SK-N-SH treated with all-trans-retinoic acid at 6 μM for 48 hours (cell line): ENCODE measurements around the gene POU6F2.

Experiments used
- ATAC-seq: fragments of 200-7000 bp; cut with Tn5 transposase; 3 replicates; pipeline ENCODE4 v1.9.1; 2020; ENCODE audit warnings: mild to moderate bottlenecking, moderate library complexity
- ARNTL ChIP-seq: fragments of 450-650 bp; formaldehyde crosslinking; IDR thresholded peaks from 2 replicates; pipeline ENCODE4 v1.5.0; 2020; ENCODE audit warnings: low read depth, mild to moderate bottlenecking, moderate library complexity, borderline replicate concordance
- BACH2 ChIP-seq: fragments of 250-450 bp; sonication (Bioruptor Pico); IDR thresholded peaks from 2 replicates; pipeline ENCODE4 v1.9.0; 2021; ENCODE audit warnings: mild to moderate bottlenecking, borderline replicate concordance
- CREB5 ChIP-seq: fragments of 250-450 bp; sonication (Bioruptor Pico); IDR thresholded peaks from 2 replicates; pipeline ENCODE4 v1.5.1; 2020; ENCODE audit warnings: low read depth, mild to moderate bottlenecking, moderate library complexity
- CSDC2 ChIP-seq: fragments of 250-450 bp; sonication (Bioruptor Pico); IDR thresholded peaks from 2 replicates; pipeline ENCODE4 v1.5.0; 2020; ENCODE audit warnings: mild to moderate bottlenecking, moderate library complexity
- ESRRG ChIP-seq: fragments of 250-450 bp; sonication (Bioruptor Pico); IDR thresholded peaks from 2 replicates; pipeline ENCODE4 v1.6.1; 2021; ENCODE audit warnings: mild to moderate bottlenecking
- GLIS3 ChIP-seq: fragments of 250-450 bp; sonication (Bioruptor Pico); IDR thresholded peaks from 2 replicates; pipeline ENCODE4 v1.5.0; 2020; ENCODE audit warnings: mild to moderate bottlenecking, moderate library complexity
- ISL1 ChIP-seq: fragments of 250-450 bp; sonication (Bioruptor Pico); IDR thresholded peaks from 2 replicates; pipeline ENCODE4 v2.1.2; 2022; ENCODE audit warnings: mild to moderate bottlenecking, moderate library complexity
- OSR1 ChIP-seq: fragments of 250-450 bp; sonication (Bioruptor Pico); IDR thresholded peaks from 2 replicates; pipeline ENCODE4 v1.8.0; 2022; ENCODE audit warnings: moderate library complexity, mild to moderate bottlenecking, inconsistent platforms
- PATZ1 ChIP-seq: fragments of 250-450 bp; sonication (Bioruptor Pico); IDR thresholded peaks from 2 replicates; pipeline ENCODE4 v1.8.0; 2020; ENCODE audit warnings: mild to moderate bottlenecking, moderate library complexity, borderline replicate concordance
- POU6F1 ChIP-seq: fragments of 250-450 bp; sonication (Bioruptor Pico); IDR thresholded peaks from 2 replicates; pipeline ENCODE4 v1.8.0; 2021; ENCODE audit warnings: low read depth, mild to moderate bottlenecking, moderate library complexity, borderline replicate concordance
- PPARA ChIP-seq: fragments of 250-450 bp; sonication (Bioruptor Pico); IDR thresholded peaks from 2 replicates; pipeline ENCODE4 v1.5.0; 2020; ENCODE audit warnings: mild to moderate bottlenecking, borderline replicate concordance
- RARB ChIP-seq: fragments of 250-450 bp; sonication (Bioruptor Pico); IDR thresholded peaks from 2 replicates; pipeline ENCODE4 v1.8.0; 2021; ENCODE audit warnings: mild to moderate bottlenecking, moderate library complexity
- SNAI2 ChIP-seq: fragments of 250-450 bp; sonication (Bioruptor Pico); IDR thresholded peaks from 2 replicates; pipeline ENCODE4 v1.5.0; 2020; ENCODE audit warnings: mild to moderate bottlenecking, moderate library complexity
- TCF4 ChIP-seq: fragments of 250-450 bp; sonication (Bioruptor Pico); IDR thresholded peaks from 2 replicates; pipeline ENCODE4 v1.8.0; 2021; ENCODE audit warnings: mild to moderate bottlenecking, moderate library complexity, borderline replicate concordance
- TOX ChIP-seq: fragments of 250-450 bp; sonication (Bioruptor Pico); IDR thresholded peaks from 2 replicates; pipeline ENCODE4 v1.8.0; 2021; ENCODE audit warnings: mild to moderate bottlenecking, moderate library complexity, borderline replicate concordance
- TSHZ2 ChIP-seq: fragments of 250-450 bp; sonication (Bioruptor Pico); IDR thresholded peaks from 2 replicates; pipeline ENCODE4 v1.5.0; 2020; ENCODE audit warnings: mild to moderate bottlenecking, moderate library complexity
- ZC3H10 ChIP-seq: fragments of 250-450 bp; sonication (Bioruptor Pico); IDR thresholded peaks from 2 replicates; pipeline ENCODE4 v1.5.1; 2021; ENCODE audit warnings: mild to moderate bottlenecking, moderate library complexity
- ZFP3 ChIP-seq: fragments of 250-450 bp; sonication (Bioruptor Pico); IDR thresholded peaks from 2 replicates; pipeline ENCODE4 v1.5.0; 2020; ENCODE audit warnings: mild to moderate bottlenecking, moderate library complexity
- ZNF565 ChIP-seq: fragments of 450-650 bp; formaldehyde crosslinking; conservative IDR thresholded peaks from 2 replicates; pipeline ENCODE4 v1.5.0; 2020; ENCODE audit warnings: low read depth, mild to moderate bottlenecking, moderate library complexity
- ZNF70 ChIP-seq: fragments of 450-650 bp; formaldehyde crosslinking; IDR thresholded peaks from 2 replicates; pipeline ENCODE4 v1.5.0; 2020; ENCODE audit warnings: mild to moderate bottlenecking, moderate library complexity
- ZNF8 ChIP-seq: fragments of 450-650 bp; formaldehyde crosslinking; IDR thresholded peaks from 2 replicates; pipeline ENCODE4 v1.5.0; 2020; ENCODE audit warnings: mild to moderate bottlenecking, moderate library complexity
- TF ChIP-seq, protein P1 (sequence below): fragments of 250-450 bp; sonication (Bioruptor Pico); IDR thresholded peaks from 2 replicates; pipeline ENCODE4 v1.5.1; 2021; ENCODE audit warnings: mild to moderate bottlenecking, moderate library complexity

POU6F2 gene

DNA sequence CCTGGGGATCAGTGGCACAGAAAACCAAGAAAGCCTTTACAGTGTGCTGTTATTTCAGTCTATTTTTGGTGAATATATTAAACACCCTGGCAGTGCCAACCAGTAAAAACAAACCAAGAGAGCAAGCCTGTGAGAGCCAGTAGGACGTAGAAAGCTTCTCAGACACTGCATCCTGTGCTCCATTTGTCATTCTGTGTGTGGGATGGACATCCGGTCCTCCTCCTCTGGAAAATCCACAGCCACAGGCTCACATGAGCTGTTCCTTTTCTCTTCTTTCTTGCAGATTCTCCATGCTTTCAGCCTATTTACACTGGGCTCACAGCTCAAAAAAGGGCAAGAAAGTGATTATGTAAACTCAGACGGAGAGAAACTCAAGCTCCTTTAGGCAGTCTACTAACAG, 468.8 kb downstream of the POU6F2 start (continued):
- no peak for TF ChIP-seq CREB5
- no peak for TF ChIP-seq OSR1 (CRISPR knock-in tag)
- TF ChIP-seq ZFP3, result no peak
- no peak for TF ChIP-seq ZNF8 (CRISPR knock-in tag)
- no peak for TF ChIP-seq ISL1 (CRISPR knock-in tag)
- TF ChIP-seq ESRRG, result no peak
- no peak for TF ChIP-seq GLIS3

DNA sequence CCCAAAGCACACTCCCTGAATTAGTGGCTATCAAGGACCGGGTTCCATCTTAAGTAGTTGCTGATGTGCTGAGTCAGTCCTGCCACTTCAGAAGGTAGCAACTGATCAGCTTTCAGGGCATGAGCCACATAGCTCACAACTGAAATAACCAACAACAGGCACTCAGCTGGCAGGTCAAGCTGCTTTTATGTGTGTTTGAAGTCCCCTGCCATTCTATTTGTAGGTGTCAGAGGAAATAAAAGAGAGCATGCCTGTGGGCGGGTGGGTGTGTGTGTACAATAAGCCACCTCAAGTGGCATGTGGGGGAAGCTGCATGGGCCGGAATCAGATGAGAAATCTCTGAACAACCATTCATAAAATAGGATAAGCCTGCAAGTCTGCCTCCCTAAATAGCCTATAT, 474.2 kb downstream of the POU6F2 start:
- TF ChIP-seq ZFP3, result no peak
- no peak for TF ChIP-seq ZNF565 (CRISPR knock-in tag)
- TF ChIP-seq ZNF70, result no peak
- no peak for TF ChIP-seq ISL1 (CRISPR knock-in tag)
- TF ChIP-seq POU6F1, result no peak
- TF ChIP-seq ESRRG, result no peak
- TF ChIP-seq PPARA (CRISPR knock-in tag), result no peak
- TF ChIP-seq SNAI2 (CRISPR knock-in tag), result no peak
- TF ChIP-seq ARNTL (CRISPR knock-in tag), result no peak
- TF ChIP-seq CREB5, result no peak
- no peak for TF ChIP-seq GLIS3
- no peak for TF ChIP-seq TCF4 (CRISPR knock-in tag)
- TF ChIP-seq TOX (CRISPR knock-in tag), result no peak
- TF ChIP-seq ZC3H10, result no peak
- TF ChIP-seq CSDC2 (CRISPR knock-in tag), result no peak
- TF ChIP-seq BACH2 (CRISPR knock-in tag), result no peak
- no peak for TF ChIP-seq RARB
- TF ChIP-seq OSR1 (CRISPR knock-in tag), result no peak
- no peak for TF ChIP-seq ZNF8 (CRISPR knock-in tag)
- TF ChIP-seq, protein P1, sequence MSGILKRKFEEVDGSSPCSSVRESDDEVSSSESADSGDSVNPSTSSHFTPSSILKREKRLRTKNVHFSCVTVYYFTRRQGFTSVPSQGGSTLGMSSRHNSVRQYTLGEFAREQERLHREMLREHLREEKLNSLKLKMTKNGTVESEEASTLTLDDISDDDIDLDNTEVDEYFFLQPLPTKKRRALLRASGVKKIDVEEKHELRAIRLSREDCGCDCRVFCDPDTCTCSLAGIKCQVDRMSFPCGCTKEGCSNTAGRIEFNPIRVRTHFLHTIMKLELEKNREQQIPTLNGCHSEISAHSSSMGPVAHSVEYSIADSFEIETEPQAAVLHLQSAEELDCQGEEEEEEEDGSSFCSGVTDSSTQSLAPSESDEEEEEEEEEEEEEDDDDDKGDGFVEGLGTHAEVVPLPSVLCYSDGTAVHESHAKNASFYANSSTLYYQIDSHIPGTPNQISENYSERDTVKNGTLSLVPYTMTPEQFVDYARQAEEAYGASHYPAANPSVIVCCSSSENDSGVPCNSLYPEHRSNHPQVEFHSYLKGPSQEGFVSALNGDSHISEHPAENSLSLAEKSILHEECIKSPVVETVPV (CRISPR knock-in tag), result no peak
- TF ChIP-seq, all 23 proteins: peak for 0
- ATAC-seq, result no peak

GRCh38 chr7:39453743-39454355, 476.1 kb downstream of the POU6F2 start:
- peak; percentile 94 for ATAC-seq
- TF ChIP-seq PATZ1 (CRISPR knock-in tag) (no peak), OSR1 (CRISPR knock-in tag) (no peak), ZFP3 (no peak), TSHZ2 (CRISPR knock-in tag) (no peak), POU6F1 (no peak), RARB (no peak), ZNF8 (CRISPR knock-in tag) (no peak)
- TF ChIP-seq, all 23 proteins: peak for 0
